Neural progenitor cell (in vitro differentiated cells): Measurements from ENCODE around the gene ITPR1.

ENCODE experiments used
- CTCF ChIP-seq: fragments of 200-600 bp; sonication (generic); IDR thresholded peaks from 2 replicates; pipeline ENCODE4 v1.5.1; 2017; ENCODE audit warnings: antibody characterized with exemption, mild to moderate bottlenecking
- EZH2 ChIP-seq: fragments of 200-600 bp; sonication (generic); IDR thresholded peaks from 2 replicates; pipeline ENCODE4 v1.6.1; 2017; ENCODE audit warnings: antibody characterized with exemption, mild to moderate bottlenecking, moderate library complexity

GRCh38 chr3:4751029-4751501, 257.9 kb downstream of the ITPR1 start:
- TF ChIP-seq CTCF: no peak
- no peak for TF ChIP-seq EZH2
